HG03469 (cell line): ENCODE data around the gene DOCK4.

Experiments used
- ATAC-seq: cut with Tn5 transposase; IDR thresholded peaks from one replicate; pipeline ENCODE4 v1.9.1; 2021; ENCODE audit warnings: mild to moderate bottlenecking, moderate library complexity, moderate number of reproducible peaks; ENCODE audit not compliant: unreplicated experiment

DOCK4 gene

GRCh38 chr7:112082306-112082705, 123.9 kb downstream of the DOCK4 start:
- no peak for ATAC-seq

- no peak for ATAC-seq
Measured at GRCh38 chr7:112081778-112082177, 124.4 kb downstream of the DOCK4 start.

GRCh38 chr7:112080978-112081377, 125.2 kb downstream of the DOCK4 start:
- ATAC-seq, result no peak

- ATAC-seq, result peak; percentile 91
Measured at GRCh38 chr7:112080441-112080840, 125.8 kb downstream of the DOCK4 start.

- no peak for ATAC-seq
Measured at GRCh38 chr7:112079673-112080072, 126.5 kb downstream of the DOCK4 start.

GRCh38 chr7:112079122-112079521, 127.1 kb downstream of the DOCK4 start:
- no peak for ATAC-seq

- ATAC-seq, result no peak
Measured at GRCh38 chr7:112076324-112076723, 129.9 kb downstream of the DOCK4 start.

- ATAC-seq, result no peak
Measured at GRCh38 chr7:112074464-112074863, 131.7 kb downstream of the DOCK4 start.

GRCh38 chr7:112073530-112073929, 132.7 kb downstream of the DOCK4 start:
- no peak for ATAC-seq

- no peak for ATAC-seq
Measured at GRCh38 chr7:112072541-112073245, 133.5 kb downstream of the DOCK4 start.

GRCh38 chr7:112071856-112072255, 134.3 kb downstream of the DOCK4 start:
- ATAC-seq, result no peak

GRCh38 chr7:112070674-112071256, 135.4 kb downstream of the DOCK4 start:
- no peak for ATAC-seq

GRCh38 chr7:112069879-112070321, 136.3 kb downstream of the DOCK4 start:
- no peak for ATAC-seq

GRCh38 chr7:112068967-112069366, 137.2 kb downstream of the DOCK4 start:
- ATAC-seq, result no peak

GRCh38 chr7:112067632-112068540, 138.3 kb downstream of the DOCK4 start:
- no peak for ATAC-seq

- ATAC-seq, result no peak
Measured at GRCh38 chr7:112067200-112067599, 139.0 kb downstream of the DOCK4 start.

GRCh38 chr7:112065758-112066157, 140.4 kb downstream of the DOCK4 start:
- ATAC-seq, result no peak

GRCh38 chr7:112064627-112065385, 141.4 kb downstream of the DOCK4 start:
- no peak for ATAC-seq

- no peak for ATAC-seq
Measured at GRCh38 chr7:112063974-112064373, 142.2 kb downstream of the DOCK4 start.

- no peak for ATAC-seq
Measured at GRCh38 chr7:112061051-112061450, 145.1 kb downstream of the DOCK4 start.

GRCh38 chr7:112060625-112061024, 145.6 kb downstream of the DOCK4 start:
- no peak for ATAC-seq
